HCT116 (cell line): Measurements from ENCODE around the gene SGK2. TPM values are rescaled to one million over a fixed set of nuclear protein-coding genes. Genes with fewer than 3 reads are reported as not detected.

ENCODE experiments used
- ATAC-seq: fragments of 200-7000 bp; cut with Tn5 transposase; 2 replicates; pipeline ENCODE4 v1.9.1; 2020; ENCODE audit warnings: mild to moderate bottlenecking, moderate library complexity
- BruUV-seq: library from RNA; stranded (reverse); fragments of 400-500 nt; replicated peaks from 2 replicates; lab custom pipeline; 2021; lab: Mats Ljungman, UMichigan
- CTCF ChIA-PET: fragments of 300-600 bp; sonication (Branson Sonifier 250); formaldehyde crosslinking; loops from one replicate; lab custom pipeline; 2021; ENCODE audit warnings: antibody characterized with exemption; lab: Charles Lee
- POLR2A ChIA-PET: fragments of 300-600, 350-600 bp; sonication (Branson Sonifier 250); formaldehyde crosslinking; loops from one replicate; lab custom pipeline; 2021; ENCODE audit warnings: antibody characterized with exemption; lab: Charles Lee
- RAD21 ChIA-PET, 2 experiments: fragments of 300-600 bp; sonication (Branson Sonifier 250); formaldehyde crosslinking; loops; one replicate each; lab custom pipeline; 2023; ENCODE audit warnings: low total read pairs in 2 of 2; ENCODE audit not compliant: uncharacterized antibody in 2 of 2, unreplicated experiment in 2 of 2, low non-redundant PET in 1 of 2; lab: Charles Lee
- DNase-seq: peaks from one replicate; pipeline ENCODE4 v3.0.0-alpha.2; 2010; ENCODE audit warnings: low read depth, low spot score
- H2AFZ ChIP-seq: fragments of 200-600 bp; shearing (Covaris generic), sonication (generic); 2 replicates; pipeline ENCODE4 v1.6.1; 2017; ENCODE audit warnings: low read depth, mixed run types, mixed read lengths, antibody characterized with exemption, low read length; ENCODE audit not compliant: poor library complexity, severe bottlenecking
- H3K27ac ChIP-seq: 2 replicates; pipeline ENCODE4 v1.5.1; 2012; ENCODE audit warnings: low read depth, low read length
- H3K27me3 ChIP-seq: fragments of 200-600 bp; sonication (generic); 2 replicates; pipeline ENCODE4 v1.6.1; 2016; ENCODE audit warnings: mixed run types, low read length, mixed read lengths; ENCODE audit not compliant: insufficient read depth
- H3K36me3 ChIP-seq, 2 experiments: fragments of 200-500 bp in 1 of 2; fragments of 200-600 bp in 1 of 2; sonication (Bioruptor generic) in 1 of 2; sonication (generic) in 1 of 2; 2 replicates each; pipeline versions ENCODE4 v1.5.1 to v1.6.1; 2014 to 2016; ENCODE audit warnings: low read length in 2 of 2, inconsistent platforms in 1 of 2, mixed read lengths in 1 of 2, mixed run types in 1 of 2; ENCODE audit not compliant: insufficient read depth in 2 of 2, control insufficient read depth in 1 of 2
- H3K4me1 ChIP-seq, 2 experiments: fragments of 200-600 bp in 1 of 2; sonication (generic) in 1 of 2; 2 replicates each; pipeline versions ENCODE4 v1.5.1 to v1.6.1; 2012 to 2017; ENCODE audit warnings: low read length in 2 of 2, inconsistent platforms in 1 of 2, mild to moderate bottlenecking in 1 of 2, mixed read lengths in 1 of 2, mixed run types in 1 of 2, moderate library complexity in 1 of 2; ENCODE audit not compliant: insufficient read depth in 2 of 2, control insufficient read depth in 1 of 2
- H3K4me2 ChIP-seq: fragments of 200-600 bp; sonication (generic); 2 replicates; pipeline ENCODE4 v1.6.1; 2017; ENCODE audit warnings: mixed run types, low read length, mixed read lengths
- H3K4me3 ChIP-seq, 2 experiments: fragments of 200-600 bp in 1 of 2; sonication (generic) in 1 of 2; replicated peaks in 1 of 2; 2 replicates each; pipeline ENCODE4 v1.5.1; 2011 to 2016; ENCODE audit warnings: low read length in 2 of 2, control low read depth in 1 of 2, low read depth in 1 of 2, mild to moderate bottlenecking in 1 of 2, mixed read lengths in 1 of 2, mixed run types in 1 of 2
- H3K79me2 ChIP-seq: fragments of 200-600 bp; sonication (generic); 2 replicates; pipeline ENCODE4 v1.6.1; 2017; ENCODE audit warnings: mild to moderate bottlenecking, mixed run types, low read length, moderate library complexity, mixed read lengths; ENCODE audit not compliant: insufficient read depth
- H3K9ac ChIP-seq: fragments of 200-600 bp; sonication (generic); 2 replicates; pipeline ENCODE4 v1.6.1; 2016; ENCODE audit warnings: low read length, mixed read lengths
- H3K9me2 ChIP-seq: fragments of 200-600 bp; sonication (generic), shearing (Covaris generic); 2 replicates; pipeline ENCODE4 v1.6.1; 2017; ENCODE audit warnings: mixed run types, mild to moderate bottlenecking, moderate library complexity; ENCODE audit not compliant: insufficient read depth
- H3K9me3 ChIP-seq, 2 experiments: fragments of 200-500 bp in 1 of 2; fragments of 200-600 bp in 1 of 2; sonication (Bioruptor generic) in 1 of 2; sonication (generic) in 1 of 2; 2 replicates each; pipeline ENCODE4 v1.6.1; 2014 to 2017; ENCODE audit warnings: low read length in 2 of 2, mixed read lengths in 2 of 2, inconsistent platforms in 1 of 2, low read depth in 1 of 2, mild to moderate bottlenecking in 1 of 2, mixed run types in 1 of 2, moderate library complexity in 1 of 2; ENCODE audit not compliant: control insufficient read depth in 1 of 2, insufficient read depth in 1 of 2
- H4K20me1 ChIP-seq: fragments of 200-600 bp; sonication (generic), shearing (Covaris generic); 2 replicates; pipeline ENCODE4 v1.6.1; 2017; ENCODE audit warnings: mixed run types, mild to moderate bottlenecking, moderate library complexity; ENCODE audit not compliant: insufficient read depth
- ATF3 ChIP-seq: IDR thresholded peaks from 2 replicates; pipeline ENCODE4 v1.6.1; 2012
- CBX3 ChIP-seq: IDR thresholded peaks from 2 replicates; pipeline ENCODE4 v1.6.1; 2012; ENCODE audit warnings: low read depth
- CEBPB ChIP-seq: IDR thresholded peaks from 2 replicates; pipeline ENCODE4 v1.6.1; 2012; ENCODE audit warnings: low read depth
- ELF1 ChIP-seq: IDR thresholded peaks from 2 replicates; pipeline ENCODE4 v1.6.1; 2012; ENCODE audit warnings: low read depth, borderline replicate concordance
- EZH2phosphoT487 ChIP-seq: fragments of 200-600 bp; IDR thresholded peaks from 2 replicates; pipeline ENCODE4 v1.6.1; 2018; ENCODE audit warnings: antibody characterized with exemption, borderline replicate concordance
- FOSL1 ChIP-seq: IDR thresholded peaks from 2 replicates; pipeline ENCODE4 v1.6.1; 2012; ENCODE audit warnings: low read depth
- JUND ChIP-seq: IDR thresholded peaks from 2 replicates; pipeline ENCODE4 v1.6.1; 2012
- MAX ChIP-seq: IDR thresholded peaks from 2 replicates; pipeline ENCODE4 v1.6.1; 2012
- RAD21 ChIP-seq: IDR thresholded peaks from 2 replicates; pipeline ENCODE4 v1.6.1; 2012; ENCODE audit warnings: low read depth, mild to moderate bottlenecking
- SIN3A ChIP-seq: IDR thresholded peaks from 2 replicates; pipeline ENCODE4 v1.6.1; 2012; ENCODE audit warnings: low read depth
- SP1 ChIP-seq: IDR thresholded peaks from 2 replicates; pipeline ENCODE4 v1.6.1; 2012; ENCODE audit warnings: low read depth
- SRF ChIP-seq: IDR thresholded peaks from 2 replicates; pipeline ENCODE4 v1.6.1; 2012; ENCODE audit warnings: low read depth
- YY1 ChIP-seq: IDR thresholded peaks from 2 replicates; pipeline ENCODE4 v1.6.1; 2011; ENCODE audit warnings: low read length, low read depth, moderate library complexity, mild to moderate bottlenecking; ENCODE audit not compliant: insufficient replicate concordance; ENCODE audit errors: extremely low read depth
- ZFX ChIP-seq: fragments of 450-650 bp; IDR thresholded peaks from 2 replicates; pipeline ENCODE4 v1.6.1; 2017
- ZNF274 ChIP-seq: fragments of 200-500 bp; sonication (Bioruptor generic); IDR thresholded peaks from 2 replicates; pipeline ENCODE4 v1.6.1; 2014; ENCODE audit warnings: mild to moderate bottlenecking, low read depth, low read length, inconsistent platforms
- intact Hi-C: fragments of 100-400 bp; cut with micrococcal nuclease; formaldehyde crosslinking; loops from 2 replicates; pipeline ENCODE4 v1.10.0; 2022
- total RNA-seq: library from RNA; stranded (reverse); gene quantifications from one replicate; pipeline ENCODE4 v1.2.1, GENCODE V29; 2021; ENCODE audit not compliant: unreplicated experiment
- TF ChIP-seq, protein P1 (sequence below): IDR thresholded peaks from 2 replicates; pipeline ENCODE4 v1.6.1; 2012; ENCODE audit warnings: low read depth
- TF ChIP-seq, protein P2 (sequence below): IDR thresholded peaks from 2 replicates; pipeline ENCODE4 v1.6.1; 2011; ENCODE audit warnings: mild to moderate bottlenecking, low read length, moderate library complexity; ENCODE audit not compliant: insufficient replicate concordance; ENCODE audit errors: extremely low read depth
- TF ChIP-seq, protein P3 (sequence below), 3 experiments: fragments of 200-600 bp in 1 of 3; sonication (generic) in 1 of 3; IDR thresholded peaks in 2 of 3; conservative IDR thresholded peaks in 1 of 3; 2 replicates each; pipeline ENCODE4 v1.5.1; 2012 to 2017; ENCODE audit warnings: low read depth in 2 of 3, low read length in 2 of 3, antibody characterized with exemption in 1 of 3, borderline replicate concordance in 1 of 3, control low read depth in 1 of 3, mild to moderate bottlenecking in 1 of 3, mixed read lengths in 1 of 3, mixed run types in 1 of 3, moderate library complexity in 1 of 3; ENCODE audit not compliant: insufficient read depth in 1 of 3

The SGK2 gene
- total RNA-seq, 1 experiment from 2014 or later = 2.3 TPM

DNA sequence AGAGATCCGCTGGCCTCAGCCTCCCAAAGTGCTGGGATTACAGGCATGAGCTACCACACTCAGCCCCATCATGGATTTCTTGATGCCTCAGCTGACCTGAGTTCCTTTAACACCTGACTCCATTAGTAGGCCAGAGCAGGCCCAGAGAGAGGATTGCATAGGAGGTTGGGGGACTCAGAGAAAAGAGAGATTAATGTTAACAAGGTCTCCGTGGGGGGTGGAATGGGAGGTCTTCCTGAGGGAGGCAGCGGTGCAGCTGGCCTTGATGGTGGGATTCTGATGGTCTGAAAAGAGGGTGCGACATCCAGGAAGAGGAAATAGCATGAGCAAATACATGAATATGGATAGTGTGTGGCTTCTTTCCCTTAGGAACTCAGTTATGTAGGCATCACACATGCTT lies 9.9 kb downstream of the SGK2 start:
- no peak for DNase-seq
- Histone ChIP-seq H3K27ac (no peak overlapping the region), H3K4me3 (no peak overlapping the region), H2AFZ (no peak overlapping the region), H3K4me1 (no peaks in the 10 kb centered on the region), H4K20me1 (no peaks in the 10 kb centered on the region), H3K36me3 (no peaks in the 10 kb centered on the region), H3K9ac (no peak overlapping the region), H3K9me2 (no peaks in the 10 kb centered on the region), H3K27me3 (no peaks in the 10 kb centered on the region), H3K9me3 (no peaks in the 10 kb centered on the region), H3K4me2 (no peak overlapping the region), H3K79me2 (no peaks in the 10 kb centered on the region)
- POLR2A ChIA-PET = no interaction called here
- intact Hi-C loops = no loop called here
- CTCF ChIA-PET = no interaction called here
- RAD21 ChIA-PET = no interaction called here
- no TSS peak for BruUV-seq
- TF ChIP-seq SIN3A = no peak
- no peak for TF ChIP-seq ZFX
- TF ChIP-seq CEBPB = no peak
- TF ChIP-seq, protein P1, sequence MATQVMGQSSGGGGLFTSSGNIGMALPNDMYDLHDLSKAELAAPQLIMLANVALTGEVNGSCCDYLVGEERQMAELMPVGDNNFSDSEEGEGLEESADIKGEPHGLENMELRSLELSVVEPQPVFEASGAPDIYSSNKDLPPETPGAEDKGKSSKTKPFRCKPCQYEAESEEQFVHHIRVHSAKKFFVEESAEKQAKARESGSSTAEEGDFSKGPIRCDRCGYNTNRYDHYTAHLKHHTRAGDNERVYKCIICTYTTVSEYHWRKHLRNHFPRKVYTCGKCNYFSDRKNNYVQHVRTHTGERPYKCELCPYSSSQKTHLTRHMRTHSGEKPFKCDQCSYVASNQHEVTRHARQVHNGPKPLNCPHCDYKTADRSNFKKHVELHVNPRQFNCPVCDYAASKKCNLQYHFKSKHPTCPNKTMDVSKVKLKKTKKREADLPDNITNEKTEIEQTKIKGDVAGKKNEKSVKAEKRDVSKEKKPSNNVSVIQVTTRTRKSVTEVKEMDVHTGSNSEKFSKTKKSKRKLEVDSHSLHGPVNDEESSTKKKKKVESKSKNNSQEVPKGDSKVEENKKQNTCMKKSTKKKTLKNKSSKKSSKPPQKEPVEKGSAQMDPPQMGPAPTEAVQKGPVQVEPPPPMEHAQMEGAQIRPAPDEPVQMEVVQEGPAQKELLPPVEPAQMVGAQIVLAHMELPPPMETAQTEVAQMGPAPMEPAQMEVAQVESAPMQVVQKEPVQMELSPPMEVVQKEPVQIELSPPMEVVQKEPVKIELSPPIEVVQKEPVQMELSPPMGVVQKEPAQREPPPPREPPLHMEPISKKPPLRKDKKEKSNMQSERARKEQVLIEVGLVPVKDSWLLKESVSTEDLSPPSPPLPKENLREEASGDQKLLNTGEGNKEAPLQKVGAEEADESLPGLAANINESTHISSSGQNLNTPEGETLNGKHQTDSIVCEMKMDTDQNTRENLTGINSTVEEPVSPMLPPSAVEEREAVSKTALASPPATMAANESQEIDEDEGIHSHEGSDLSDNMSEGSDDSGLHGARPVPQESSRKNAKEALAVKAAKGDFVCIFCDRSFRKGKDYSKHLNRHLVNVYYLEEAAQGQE = no peak
- TF ChIP-seq MAX = no peak
- TF ChIP-seq, protein P2, sequence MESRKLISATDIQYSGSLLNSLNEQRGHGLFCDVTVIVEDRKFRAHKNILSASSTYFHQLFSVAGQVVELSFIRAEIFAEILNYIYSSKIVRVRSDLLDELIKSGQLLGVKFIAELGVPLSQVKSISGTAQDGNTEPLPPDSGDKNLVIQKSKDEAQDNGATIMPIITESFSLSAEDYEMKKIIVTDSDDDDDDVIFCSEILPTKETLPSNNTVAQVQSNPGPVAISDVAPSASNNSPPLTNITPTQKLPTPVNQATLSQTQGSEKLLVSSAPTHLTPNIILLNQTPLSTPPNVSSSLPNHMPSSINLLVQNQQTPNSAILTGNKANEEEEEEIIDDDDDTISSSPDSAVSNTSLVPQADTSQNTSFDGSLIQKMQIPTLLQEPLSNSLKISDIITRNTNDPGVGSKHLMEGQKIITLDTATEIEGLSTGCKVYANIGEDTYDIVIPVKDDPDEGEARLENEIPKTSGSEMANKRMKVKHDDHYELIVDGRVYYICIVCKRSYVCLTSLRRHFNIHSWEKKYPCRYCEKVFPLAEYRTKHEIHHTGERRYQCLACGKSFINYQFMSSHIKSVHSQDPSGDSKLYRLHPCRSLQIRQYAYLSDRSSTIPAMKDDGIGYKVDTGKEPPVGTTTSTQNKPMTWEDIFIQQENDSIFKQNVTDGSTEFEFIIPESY = no peak
- TF ChIP-seq ZNF274 = no peak
- no peak for TF ChIP-seq SRF
- no peak for TF ChIP-seq ELF1
- TF ChIP-seq FOSL1 = no peak
- TF ChIP-seq SP1 = no peak
- TF ChIP-seq EZH2phosphoT487 = no peak
- no peak for TF ChIP-seq RAD21
- TF ChIP-seq JUND = no peak
- TF ChIP-seq, protein P3, sequence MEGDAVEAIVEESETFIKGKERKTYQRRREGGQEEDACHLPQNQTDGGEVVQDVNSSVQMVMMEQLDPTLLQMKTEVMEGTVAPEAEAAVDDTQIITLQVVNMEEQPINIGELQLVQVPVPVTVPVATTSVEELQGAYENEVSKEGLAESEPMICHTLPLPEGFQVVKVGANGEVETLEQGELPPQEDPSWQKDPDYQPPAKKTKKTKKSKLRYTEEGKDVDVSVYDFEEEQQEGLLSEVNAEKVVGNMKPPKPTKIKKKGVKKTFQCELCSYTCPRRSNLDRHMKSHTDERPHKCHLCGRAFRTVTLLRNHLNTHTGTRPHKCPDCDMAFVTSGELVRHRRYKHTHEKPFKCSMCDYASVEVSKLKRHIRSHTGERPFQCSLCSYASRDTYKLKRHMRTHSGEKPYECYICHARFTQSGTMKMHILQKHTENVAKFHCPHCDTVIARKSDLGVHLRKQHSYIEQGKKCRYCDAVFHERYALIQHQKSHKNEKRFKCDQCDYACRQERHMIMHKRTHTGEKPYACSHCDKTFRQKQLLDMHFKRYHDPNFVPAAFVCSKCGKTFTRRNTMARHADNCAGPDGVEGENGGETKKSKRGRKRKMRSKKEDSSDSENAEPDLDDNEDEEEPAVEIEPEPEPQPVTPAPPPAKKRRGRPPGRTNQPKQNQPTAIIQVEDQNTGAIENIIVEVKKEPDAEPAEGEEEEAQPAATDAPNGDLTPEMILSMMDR (IDR thresholded peaks at IDR 0.05 in 2 of 3, conservative IDR thresholded peaks at IDR 0.05 in 1 of 3; ENCODE audit: borderline replicate concordance in 1 of 3, insufficient read depth in 1 of 3, low read depth in 2 of 3, low read length in 2 of 3) = no peak
- no peak for TF ChIP-seq CBX3
- no peak for TF ChIP-seq YY1
- TF ChIP-seq ATF3 = no peak
- ATAC-seq = no peak
